Right renal pelvis (tissue), 4 donors: ENCODE measurements around the gene SV2C. TPM values are rescaled to one million over a fixed set of nuclear protein-coding genes. Genes with fewer than 3 reads are reported as not detected.

Experiments
- DNase-seq, 4 donors: peaks; one replicate each; pipeline ENCODE4 v3.0.0-alpha.2; 2013; ENCODE audit warnings: low read depth in 4 of 4, low spot score in 3 of 4, missing footprints in 1 of 4
- polyA plus RNA-seq, 4 donors: library from polyadenylated mRNA; unstranded; fragments of 120-200 nt; gene quantifications; one replicate each; pipeline ENCODE4 v1.2.1, GENCODE V29; 2013; ENCODE audit not compliant: insufficient read length in 4 of 4

SV2C gene
- polyA plus RNA-seq, 4 donors, result 0.07 to 0.35 (median 0.20) TPM

GRCh38 chr5:76196886-76197489 is 113.8 kb downstream of the SV2C start:
- no peak for DNase-seq

GRCh38 chr5:76197726-76198125 is 114.5 kb downstream of the SV2C start:
- DNase-seq, result no peak

GRCh38 chr5:76199336-76200318 is 116.4 kb downstream of the SV2C start:
- DNase-seq, result peak in 2 of 4 donors; percentile 6 to 7

- DNase-seq, result no peak
Measured at GRCh38 chr5:76202182-76202581, 119.0 kb downstream of the SV2C start.

GRCh38 chr5:76204191-76204590 is 121.0 kb downstream of the SV2C start:
- no peak for DNase-seq

- no peak for DNase-seq
Measured at GRCh38 chr5:76204713-76205112, 121.5 kb downstream of the SV2C start.

GRCh38 chr5:76207120-76207519 is 123.9 kb downstream of the SV2C start:
- no peak for DNase-seq

GRCh38 chr5:76209297-76209696 is 126.1 kb downstream of the SV2C start:
- DNase-seq, result no peak

- DNase-seq, result no peak
Measured at GRCh38 chr5:76210946-76211345, 127.8 kb downstream of the SV2C start.

- DNase-seq, result no peak
Measured at GRCh38 chr5:76213858-76214257, 130.7 kb downstream of the SV2C start.

GRCh38 chr5:76216748-76217147 is 133.6 kb downstream of the SV2C start:
- no peak for DNase-seq

- DNase-seq, result no peak
Measured at GRCh38 chr5:76219636-76220035, 136.5 kb downstream of the SV2C start.

GRCh38 chr5:76221311-76221710 is 138.1 kb downstream of the SV2C start:
- no peak for DNase-seq

- DNase-seq, result no peak
Measured at GRCh38 chr5:76222318-76222717, 139.1 kb downstream of the SV2C start.

GRCh38 chr5:76223696-76224095 is 140.5 kb downstream of the SV2C start:
- no peak for DNase-seq

GRCh38 chr5:76224898-76225297 is 141.7 kb downstream of the SV2C start:
- DNase-seq, result no peak

GRCh38 chr5:76225336-76225735 is 142.2 kb downstream of the SV2C start:
- no peak for DNase-seq

GRCh38 chr5:76229900-76230299 is 146.7 kb downstream of the SV2C start:
- no peak for DNase-seq

- no peak for DNase-seq
Measured at GRCh38 chr5:76230711-76231285, 147.6 kb downstream of the SV2C start.

- no peak for DNase-seq
Measured at GRCh38 chr5:76234665-76235064, 151.5 kb downstream of the SV2C start.

GRCh38 chr5:76236684-76237083 is 153.5 kb downstream of the SV2C start:
- DNase-seq, result no peak

GRCh38 chr5:76240336-76240735 is 157.2 kb downstream of the SV2C start:
- no peak for DNase-seq
